HG03520 (cell line): ENCODE results near the gene LHX4.
"Not testable (repeated sequence)": the region's sequence is repeated elsewhere in the genome, so short reads cannot be mapped to it uniquely, and the experiment has no call there.

Source experiments
- ATAC-seq: cut with Tn5 transposase; IDR thresholded peaks from one replicate; pipeline ENCODE4 v1.9.1; 2021; ENCODE audit warnings: mild to moderate bottlenecking, moderate library complexity; ENCODE audit not compliant: unreplicated experiment

The LHX4 gene

GRCh38 chr1:180196436-180197003 is 33.5 kb upstream of the LHX4 start:
- no peak for ATAC-seq

- ATAC-seq = no peak
Measured at GRCh38 chr1:180197231-180197630, 32.8 kb upstream of the LHX4 start.

- no peak for ATAC-seq
Measured at GRCh38 chr1:180198196-180198595, 31.9 kb upstream of the LHX4 start.

GRCh38 chr1:180198611-180199010 is 31.5 kb upstream of the LHX4 start:
- ATAC-seq = no peak

- ATAC-seq = no peak
Measured at GRCh38 chr1:180199018-180199417, 31.0 kb upstream of the LHX4 start.

GRCh38 chr1:180201451-180202200 is 28.4 kb upstream of the LHX4 start:
- no peak for ATAC-seq

GRCh38 chr1:180202588-180202987 is 27.5 kb upstream of the LHX4 start:
- ATAC-seq = not testable (repeated sequence)

GRCh38 chr1:180204231-180204630 is 25.8 kb upstream of the LHX4 start:
- no peak for ATAC-seq

GRCh38 chr1:180206581-180206980 is 23.5 kb upstream of the LHX4 start:
- ATAC-seq = no peak

- ATAC-seq = no peak
Measured at GRCh38 chr1:180208264-180208663, 21.8 kb upstream of the LHX4 start.

- ATAC-seq = no peak
Measured at GRCh38 chr1:180210008-180210620, 19.9 kb upstream of the LHX4 start.

GRCh38 chr1:180211156-180211859 is 18.8 kb upstream of the LHX4 start:
- ATAC-seq = no peak

- no peak for ATAC-seq
Measured at GRCh38 chr1:180211860-180212229, 18.2 kb upstream of the LHX4 start.

- ATAC-seq = no peak
Measured at GRCh38 chr1:180213401-180214170, 16.5 kb upstream of the LHX4 start.

GRCh38 chr1:180215856-180216625 is 14.0 kb upstream of the LHX4 start:
- ATAC-seq = no peak

- no peak for ATAC-seq
Measured at GRCh38 chr1:180217006-180217405, 13.1 kb upstream of the LHX4 start.

- no peak for ATAC-seq
Measured at GRCh38 chr1:180218806-180219765, 11.0 kb upstream of the LHX4 start.

GRCh38 chr1:180219776-180220175 is 10.3 kb upstream of the LHX4 start:
- no peak for ATAC-seq

- no peak for ATAC-seq
Measured at GRCh38 chr1:180221462-180221861, 8.6 kb upstream of the LHX4 start.
